KMS-11 (cell line): Measurements from ENCODE around the gene RCOR2.
A peak's percentile ranks its signal among the peaks of the same experiment; 100 is the strongest.

Experiments used
- H2AFZ ChIP-seq: fragments of 200-600 bp; sonication (generic); 2 replicates; pipeline ENCODE4 v1.6.1; 2016; ENCODE audit warnings: antibody characterized with exemption, mixed run types, low read depth
- H3K27ac ChIP-seq: fragments of 200-600 bp; sonication (generic); 2 replicates; pipeline ENCODE4 v1.6.1; 2016; ENCODE audit warnings: mild to moderate bottlenecking, mixed run types
- H3K27me3 ChIP-seq: fragments of 200-600 bp; sonication (generic); 2 replicates; pipeline ENCODE4 v1.6.1; 2017; ENCODE audit warnings: mild to moderate bottlenecking, low read depth, mixed run types, moderate library complexity; ENCODE audit not compliant: insufficient read depth
- H3K36me3 ChIP-seq: fragments of 200-600 bp; sonication (generic); 2 replicates; pipeline ENCODE4 v1.6.1; 2017; ENCODE audit warnings: mild to moderate bottlenecking, mixed run types; ENCODE audit not compliant: insufficient read depth
- H3K4me1 ChIP-seq: fragments of 200-600 bp; sonication (generic); 2 replicates; pipeline ENCODE4 v1.6.1; 2016; ENCODE audit warnings: mild to moderate bottlenecking, low read depth, mixed run types; ENCODE audit not compliant: poor library complexity, severe bottlenecking
- H3K4me2 ChIP-seq: fragments of 200-600 bp; sonication (generic); 2 replicates; pipeline ENCODE4 v1.7.0; 2016; ENCODE audit warnings: mild to moderate bottlenecking, mixed run types
- H3K4me3 ChIP-seq: fragments of 200-600 bp; sonication (generic); IDR thresholded peaks from 2 replicates; pipeline ENCODE4 v1.6.1; 2017; ENCODE audit warnings: low read depth, low read length, mixed read lengths; ENCODE audit not compliant: insufficient read depth
- H3K79me2 ChIP-seq: fragments of 200-600 bp; sonication (generic); 2 replicates; pipeline ENCODE4 v1.6.1; 2016; ENCODE audit warnings: low read depth, mixed run types; ENCODE audit not compliant: insufficient read depth
- H3K9ac ChIP-seq: fragments of 200-600 bp; sonication (generic); 2 replicates; pipeline ENCODE4 v1.6.1; 2016; ENCODE audit warnings: mild to moderate bottlenecking, mixed run types
- H4K20me1 ChIP-seq: fragments of 200-600 bp; sonication (generic); 2 replicates; pipeline ENCODE4 v1.6.1; 2016; ENCODE audit warnings: mild to moderate bottlenecking, mixed run types; ENCODE audit not compliant: insufficient read depth
- TF ChIP-seq, protein P1 (sequence below): fragments of 200-600 bp; sonication (generic); conservative IDR thresholded peaks from 2 replicates; pipeline ENCODE4 v1.6.1; 2017; ENCODE audit warnings: low read depth, mild to moderate bottlenecking, antibody characterized with exemption, low read length, moderate library complexity, mixed read lengths

Gene RCOR2

GRCh38 chr11:63892228-63892627 is 24.7 kb downstream of the RCOR2 start:
- 0 out of 2 replicates have a peak, but pooled peaks cover 12% of the 10 kb centered on the region for H4K20me1 ChIP-seq
- H3K4me1 ChIP-seq = peaks cover 43% of the 10 kb centered on the region
- H2AFZ ChIP-seq = no peak overlapping the region
- no peak overlapping the region for H3K4me2 ChIP-seq
- TF ChIP-seq, protein P1, sequence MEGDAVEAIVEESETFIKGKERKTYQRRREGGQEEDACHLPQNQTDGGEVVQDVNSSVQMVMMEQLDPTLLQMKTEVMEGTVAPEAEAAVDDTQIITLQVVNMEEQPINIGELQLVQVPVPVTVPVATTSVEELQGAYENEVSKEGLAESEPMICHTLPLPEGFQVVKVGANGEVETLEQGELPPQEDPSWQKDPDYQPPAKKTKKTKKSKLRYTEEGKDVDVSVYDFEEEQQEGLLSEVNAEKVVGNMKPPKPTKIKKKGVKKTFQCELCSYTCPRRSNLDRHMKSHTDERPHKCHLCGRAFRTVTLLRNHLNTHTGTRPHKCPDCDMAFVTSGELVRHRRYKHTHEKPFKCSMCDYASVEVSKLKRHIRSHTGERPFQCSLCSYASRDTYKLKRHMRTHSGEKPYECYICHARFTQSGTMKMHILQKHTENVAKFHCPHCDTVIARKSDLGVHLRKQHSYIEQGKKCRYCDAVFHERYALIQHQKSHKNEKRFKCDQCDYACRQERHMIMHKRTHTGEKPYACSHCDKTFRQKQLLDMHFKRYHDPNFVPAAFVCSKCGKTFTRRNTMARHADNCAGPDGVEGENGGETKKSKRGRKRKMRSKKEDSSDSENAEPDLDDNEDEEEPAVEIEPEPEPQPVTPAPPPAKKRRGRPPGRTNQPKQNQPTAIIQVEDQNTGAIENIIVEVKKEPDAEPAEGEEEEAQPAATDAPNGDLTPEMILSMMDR = no peak
- 0 out of 2 replicates have a peak, but pooled peaks cover 4% of the 10 kb centered on the region for H3K36me3 ChIP-seq
- H3K9ac ChIP-seq = no peak overlapping the region
- H3K4me3 ChIP-seq = no peak overlapping the region
- H3K79me2 ChIP-seq = peaks cover 26% of the 10 kb centered on the region
- no peak overlapping the region for H3K27ac ChIP-seq
- no peaks in the 10 kb centered on the region for H3K27me3 ChIP-seq

GRCh38 chr11:63890368-63890767 is 26.6 kb downstream of the RCOR2 start:
- Histone ChIP-seq H4K20me1 (0 out of 2 replicates have a peak, but pooled peaks cover 12% of the 10 kb centered on the region), H3K27me3 (no peaks in the 10 kb centered on the region), H3K4me2 (no peak overlapping the region), H3K9ac (no peak overlapping the region), H3K79me2 (peaks cover 36% of the 10 kb centered on the region), H3K4me3 (no peak overlapping the region), H2AFZ (no peak overlapping the region), H3K27ac (no peak overlapping the region), H3K4me1 (peaks cover 55% of the 10 kb centered on the region), H3K36me3 (0 out of 2 replicates have a peak, but pooled peaks cover 4% of the 10 kb centered on the region)
- TF ChIP-seq, protein P1 = no peak

DNA sequence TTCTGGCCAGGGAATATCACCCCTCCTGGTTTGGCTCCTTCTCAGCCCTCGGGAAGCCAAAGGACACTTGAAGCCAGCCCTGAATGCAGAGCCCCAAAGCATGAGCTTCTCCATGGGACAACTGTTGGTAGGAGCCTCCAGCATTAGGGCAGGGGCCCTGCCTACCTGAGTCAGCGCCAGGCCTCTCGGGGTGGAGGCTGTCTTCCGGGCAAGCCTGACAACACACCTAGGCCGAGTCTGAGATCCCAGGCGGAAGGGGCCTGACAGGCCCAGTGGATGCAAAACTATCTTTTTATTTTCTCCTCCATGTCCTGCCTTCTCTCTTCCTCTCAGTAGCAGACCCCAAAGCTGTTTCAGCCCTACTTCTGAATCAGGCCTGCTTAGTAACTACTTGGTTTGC is 27.6 kb downstream of the RCOR2 start:
- Histone ChIP-seq H2AFZ (no peak overlapping the region), H3K4me2 (peak overlapping the region; percentile 93; the same call in 1 of the 2 replicates), H3K27me3 (no peaks in the 10 kb centered on the region), H3K9ac (no peak overlapping the region), H3K79me2 (peaks cover 46% of the 10 kb centered on the region), H4K20me1 (0 out of 2 replicates have a peak, but pooled peaks cover 12% of the 10 kb centered on the region), H3K36me3 (no peaks in the 10 kb centered on the region), H3K27ac (no peak overlapping the region), H3K4me3 (no peak overlapping the region), H3K4me1 (peaks cover 64% of the 10 kb centered on the region)
- TF ChIP-seq, protein P1 = no peak

- peak overlapping the region; percentile 93 for H3K4me2 ChIP-seq
- H3K4me1 ChIP-seq = peaks cover 73% of the 10 kb centered on the region
- no peaks in the 10 kb centered on the region for H3K27me3 ChIP-seq
- H3K36me3 ChIP-seq = no peaks in the 10 kb centered on the region
- TF ChIP-seq, protein P1 = no peak
- peaks cover 40% of the 10 kb centered on the region; the same call in 1 of the 2 replicates for H3K79me2 ChIP-seq
- peaks cover 15% of the 10 kb centered on the region; the same call in 1 of the 2 replicates for H4K20me1 ChIP-seq
- no peak overlapping the region for H3K9ac ChIP-seq
- H3K27ac ChIP-seq = peak overlapping the region; percentile 50; the same call in 1 of the 2 replicates
- no peak overlapping the region for H2AFZ ChIP-seq
- no peak overlapping the region for H3K4me3 ChIP-seq
These were observed 28.5 kb downstream of the RCOR2 start for GRCh38 chr11:63888170-63889086.
